ENCODE measurements around the gene CD34. TPM values are rescaled to one million over a fixed set of nuclear protein-coding genes. Genes with fewer than 3 reads are reported as not detected.

Gene CD34
- total RNA-seq, 1 experiment from 2014 or later: 0.35 TPM

GRCh38 chr1:207892764-207893163 is 18.2 kb downstream of the CD34 start:
- H4K8ac ChIP-seq (replicated peaks; ENCODE audit: insufficient read length, low read depth, low read length): no peak overlapping the region
- H3K4ac ChIP-seq (ENCODE audit: low read depth, low read length): no peak overlapping the region
- H3K4me3 Mint-ChIP-seq: no peak overlapping the region
- no peak overlapping the region for H2AFZ ChIP-seq (ENCODE audit: low read length)
- H3K23me2 ChIP-seq (ENCODE audit: insufficient read length, low read depth, low read length, poor library complexity, severe bottlenecking): no peaks in the 10 kb centered on the region
- H3K79me1 ChIP-seq (ENCODE audit: insufficient read depth, low read depth, low read length, poor library complexity, severe bottlenecking): no peaks in the 10 kb centered on the region
- no peak for TF ChIP-seq CTCF (conservative IDR thresholded peaks at IDR 0.05)
- H4K5ac ChIP-seq (ENCODE audit: insufficient read length, low read depth, low read length): no peak overlapping the region
- H3K27ac Mint-ChIP-seq: no peak overlapping the region
- peaks cover 9% of the 10 kb centered on the region for H3K27me3 Mint-ChIP-seq (ENCODE audit: low read depth)
- no peak overlapping the region for H3K23ac ChIP-seq (ENCODE audit: insufficient read length, low read depth, low read length)
- no peaks in the 10 kb centered on the region for H3K36me3 Mint-ChIP-seq (ENCODE audit: insufficient read depth in 1 of 3, low read depth in 3 of 3)
- no peak overlapping the region for H4K91ac ChIP-seq (ENCODE audit: insufficient read length, low read depth, low read length)
- H2BK5ac ChIP-seq (ENCODE audit: insufficient read length, low read length): no peak overlapping the region
- no peak overlapping the region for H2BK12ac ChIP-seq (ENCODE audit: insufficient read length, low read depth, low read length)
- no peak overlapping the region for H3T11ph ChIP-seq (ENCODE audit: low read length)
- no peak overlapping the region for H3K27ac ChIP-seq (ENCODE audit: insufficient read length, low read depth, low read length)
- H3K9ac ChIP-seq (ENCODE audit: extremely low read depth, insufficient read length, low read length): no peak overlapping the region
- no peak overlapping the region for H2BK20ac ChIP-seq (ENCODE audit: low read depth, low read length, poor library complexity, severe bottlenecking)
- H2BK120ac ChIP-seq (ENCODE audit: low read depth, low read length, poor library complexity, severe bottlenecking): no peak overlapping the region
- no peaks in the 10 kb centered on the region for H3K9me3 ChIP-seq (ENCODE audit: control insufficient read depth, low read depth, low read length)
- no peaks in the 10 kb centered on the region for H3K4me1 ChIP-seq (ENCODE audit: insufficient read depth, low read length)
- no peak for DNase-seq
- no peak overlapping the region for H3K4me2 ChIP-seq (ENCODE audit: insufficient read depth, insufficient read length, low read length)
- no CpG with 5 or more reads among the region's 5 CpGs for WGBS (ENCODE audit: extremely low coverage, insufficient read length, low lambda C conversion rate)
- H4K20me1 ChIP-seq (ENCODE audit: control insufficient read depth, insufficient read depth, insufficient read length): no peaks in the 10 kb centered on the region
- H3K14ac ChIP-seq (ENCODE audit: insufficient read depth, low read length): no peak overlapping the region
- H3K18ac ChIP-seq (ENCODE audit: insufficient read length, low read depth, low read length): no peak overlapping the region
- H3K9me3 Mint-ChIP-seq: no peaks in the 10 kb centered on the region
- no peaks in the 10 kb centered on the region for H3K4me1 Mint-ChIP-seq
- no peak overlapping the region for H2AK5ac ChIP-seq (ENCODE audit: insufficient read length, low read length)
- H3K79me2 ChIP-seq (ENCODE audit: insufficient read depth, low read length): no peaks in the 10 kb centered on the region
- no peak overlapping the region for H3K56ac ChIP-seq (ENCODE audit: insufficient read length, low read depth, low read length)
- no peak overlapping the region for H2BK15ac ChIP-seq (ENCODE audit: low read depth, low read length)
- no peaks in the 10 kb centered on the region for H3K27me3 ChIP-seq (ENCODE audit: insufficient read depth, low read length)

All from H9 (cell line).